Measurements from ENCODE around the gene PLD1.
"Not testable (repeated sequence)": the region's sequence is repeated elsewhere in the genome, so short reads cannot be mapped to it uniquely, and the experiment has no call there.

Gene PLD1

GRCh38 chr3:171815973-171816595 lies 5.8 kb upstream of the PLD1 start:
- no peak for DNase-seq

GRCh38 chr3:171814662-171815061 lies 4.4 kb upstream of the PLD1 start:
- not testable (repeated sequence) for DNase-seq

DNA sequence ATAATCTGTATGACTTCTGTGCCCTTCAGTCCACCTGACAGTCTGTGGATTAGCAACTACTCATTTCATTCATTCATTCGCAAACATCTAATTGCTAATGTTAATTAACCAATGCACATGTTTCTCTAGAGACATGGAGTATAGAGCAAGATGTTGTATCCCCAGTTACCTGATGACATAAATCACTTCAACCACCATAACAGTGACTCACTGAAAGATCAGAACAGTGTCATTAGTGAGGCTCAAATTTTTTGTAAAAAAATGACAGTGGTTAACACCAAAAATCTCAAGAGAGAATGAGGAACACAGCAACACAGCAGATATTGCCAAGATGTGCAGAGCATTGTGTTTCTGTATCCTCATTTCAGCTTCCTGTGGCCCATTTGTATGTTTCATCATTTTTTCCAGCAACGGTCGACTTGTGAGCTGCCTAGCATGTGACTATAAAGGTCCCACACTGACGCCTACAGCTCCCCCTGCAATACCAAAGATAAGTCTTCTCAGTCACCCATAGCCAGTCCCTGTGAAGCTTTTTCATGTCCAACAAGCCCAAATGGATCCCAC lies 3.7 kb upstream of the PLD1 start:
- peak in 1 of 2 donors; percentile 94 for DNase-seq

DNA sequence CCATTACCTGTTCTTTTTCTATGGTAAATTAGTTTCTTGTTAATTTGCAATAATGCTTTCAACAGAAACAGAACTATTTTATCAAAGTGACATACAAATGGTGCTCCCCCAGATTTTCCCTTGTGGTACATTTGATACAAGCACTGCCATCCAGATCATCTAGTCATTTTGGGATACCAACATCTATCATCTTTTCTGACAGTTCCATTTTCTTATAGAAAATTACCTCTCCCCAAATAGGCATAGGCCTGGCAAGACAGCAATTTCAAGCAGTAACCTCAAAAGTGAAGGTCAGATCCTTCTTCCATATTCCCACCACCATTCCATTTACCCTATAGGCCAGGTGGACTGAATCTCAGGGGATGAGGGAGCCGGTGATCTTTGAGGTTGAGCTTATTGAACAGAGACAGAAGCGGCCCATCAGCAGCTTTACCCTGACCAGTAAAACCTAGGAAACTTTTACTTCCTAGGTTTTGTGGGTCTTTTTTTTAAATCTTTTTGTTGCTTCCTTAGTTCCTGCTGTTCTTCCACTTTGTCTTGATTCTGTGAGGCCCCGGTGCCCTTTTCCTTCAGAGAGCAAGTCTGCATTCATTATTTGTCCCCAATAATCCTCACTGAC lies 3.1 kb upstream of the PLD1 start:
- no peak for DNase-seq

- DNase-seq: no peak
Measured at GRCh38 chr3:171812811-171813210, 2.5 kb upstream of the PLD1 start.

DNA sequence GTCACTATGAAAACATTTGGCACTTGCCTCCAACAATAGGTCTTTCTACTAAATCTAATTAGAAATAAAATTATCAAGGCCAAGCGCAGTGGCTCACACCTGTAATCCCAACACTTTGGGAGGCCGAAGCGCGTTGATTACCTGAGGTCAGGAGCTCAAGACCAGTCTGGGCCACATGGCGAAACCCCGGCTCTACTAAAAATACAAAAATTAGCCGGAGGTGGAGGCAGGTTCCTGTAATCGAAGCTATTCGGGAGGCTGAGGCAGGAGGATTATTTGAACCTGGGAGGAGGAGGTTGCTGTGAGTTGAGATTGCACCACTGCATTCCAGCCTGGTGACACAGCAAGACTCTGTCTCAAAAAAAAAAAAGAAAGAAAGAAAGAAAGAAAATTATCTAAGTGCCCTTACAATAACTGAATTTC lies 1.6 kb upstream of the PLD1 start:
- DNase-seq: no peak

GRCh38 chr3:171811295-171811912 lies 1.1 kb upstream of the PLD1 start:
- peak in 1 of 2 donors; percentile 61 for DNase-seq

- no peak for DNase-seq
Measured at GRCh38 chr3:171810629-171811294, 479 bp upstream of the PLD1 start.

DNA sequence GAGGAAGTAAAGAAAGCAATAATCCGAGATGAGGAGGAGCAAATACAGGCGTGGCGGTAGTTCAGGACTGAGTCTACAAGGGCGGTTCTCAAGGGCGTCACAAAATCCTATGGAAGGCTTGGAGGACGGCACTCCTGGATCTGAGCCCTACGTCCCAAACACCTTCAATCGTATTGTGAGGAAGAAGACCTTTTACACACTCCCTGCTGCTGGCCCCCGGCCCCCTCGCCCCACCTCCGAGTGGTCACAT lies 747 bp downstream of the PLD1 start:
- peak in 1 of 2 donors; percentile 32 for DNase-seq

DNA sequence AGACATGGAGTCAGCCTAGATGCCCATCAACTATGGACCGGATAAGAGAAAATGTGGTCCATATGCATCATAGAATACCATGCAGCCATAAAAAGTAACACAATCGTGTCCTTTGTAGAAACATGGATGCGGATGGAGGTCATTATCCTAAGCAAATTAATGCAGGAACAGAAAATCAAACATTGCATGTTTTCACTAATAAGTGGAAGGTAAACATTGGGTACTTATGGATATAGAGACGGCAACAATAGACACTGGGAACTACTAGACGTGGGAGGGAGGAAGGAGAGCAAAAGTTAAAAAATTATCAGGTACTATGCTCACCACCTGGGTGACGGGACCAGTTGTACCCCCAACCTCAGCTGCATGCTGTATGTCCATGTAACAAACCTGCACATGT lies 2.5 kb downstream of the PLD1 start:
- no peak for DNase-seq

- DNase-seq: no peak
Measured at GRCh38 chr3:171807129-171807675, 3.1 kb downstream of the PLD1 start.

- DNase-seq: peak in 1 of 2 donors; percentile 66
Measured at GRCh38 chr3:171806200-171807128, 3.8 kb downstream of the PLD1 start.

- no peak for DNase-seq
Measured at GRCh38 chr3:171805687-171806086, 4.6 kb downstream of the PLD1 start.

DNA sequence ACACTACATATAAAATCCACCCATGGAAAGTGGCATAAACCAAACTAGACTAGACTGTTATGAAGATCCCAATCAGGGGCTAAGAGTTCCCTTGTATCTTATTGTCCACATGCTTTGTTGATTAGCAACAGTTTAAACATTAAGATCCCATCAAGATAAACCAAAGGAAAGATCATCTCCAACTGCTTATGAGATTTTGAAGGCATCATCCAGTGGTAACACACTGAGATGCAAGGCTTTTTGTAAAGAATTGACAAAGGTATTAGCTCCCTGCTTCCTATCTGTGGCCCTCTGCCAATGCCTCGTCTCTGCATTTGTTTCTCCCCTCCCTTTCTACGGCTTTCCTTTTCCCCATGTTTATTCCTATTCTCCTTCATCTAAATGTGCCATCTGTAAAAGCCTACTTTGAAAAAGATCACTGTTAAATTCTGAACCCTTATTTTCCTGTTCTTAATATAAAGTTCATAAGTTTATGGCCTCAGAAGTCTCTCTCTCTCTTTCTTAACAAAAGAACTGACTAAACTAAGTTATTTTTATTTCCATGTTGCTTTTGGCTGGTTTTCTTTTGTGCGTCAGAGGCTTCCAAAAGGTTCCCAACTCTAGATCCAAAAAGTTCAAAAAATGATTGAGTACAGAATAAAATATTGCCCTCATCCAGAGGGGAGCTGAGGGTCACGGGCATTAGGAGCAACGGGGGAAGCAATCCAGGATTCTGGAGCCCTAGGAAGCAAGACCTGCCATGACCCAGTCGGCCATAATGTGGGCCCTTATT lies 5.5 kb downstream of the PLD1 start:
- no peak for DNase-seq

DNA sequence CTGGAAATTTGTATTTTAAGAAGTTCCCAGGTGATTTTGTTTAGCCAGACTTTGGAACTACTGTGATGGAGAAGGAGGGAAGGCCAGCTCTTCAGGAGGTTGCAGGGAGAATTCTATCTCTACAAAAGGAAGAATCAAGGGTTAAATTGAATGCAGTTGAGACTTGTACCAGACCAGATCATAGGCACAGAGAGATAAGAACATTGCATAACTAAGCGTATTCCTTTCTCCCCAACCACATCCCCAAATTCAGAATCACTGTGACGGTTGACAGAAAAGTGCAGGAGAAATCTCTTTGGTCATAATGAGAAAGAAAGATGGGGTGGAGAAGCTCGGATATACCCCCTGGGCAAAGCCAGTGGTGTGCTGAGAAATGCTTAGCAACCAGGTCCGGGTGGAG lies 7.2 kb downstream of the PLD1 start:
- no peak for DNase-seq

DNA sequence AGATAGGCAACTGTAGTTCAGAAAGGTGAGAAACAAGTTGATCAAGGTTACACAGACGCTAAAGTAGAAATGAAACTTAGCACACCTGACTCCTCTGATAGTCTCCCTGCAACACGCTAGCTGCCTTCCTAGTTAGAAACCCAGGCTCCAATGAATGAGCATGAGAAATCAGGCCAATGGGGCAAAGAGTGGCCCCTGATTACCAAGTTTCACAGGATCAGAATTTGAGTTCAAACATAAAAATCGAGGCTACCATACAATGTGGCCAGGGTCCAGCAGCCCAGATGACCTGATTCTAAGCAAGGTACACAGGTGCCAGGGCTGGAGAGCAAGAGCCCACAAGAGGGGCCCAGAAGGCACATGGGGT lies 7.7 kb downstream of the PLD1 start:
- DNase-seq: no peak

GRCh38 chr3:171801738-171802589 lies 8.3 kb downstream of the PLD1 start:
- no peak for DNase-seq

- no peak for DNase-seq
Measured at GRCh38 chr3:171799501-171799900, 10.8 kb downstream of the PLD1 start.

GRCh38 chr3:171797873-171798272 lies 12.4 kb downstream of the PLD1 start:
- no peak for DNase-seq

- DNase-seq: no peak
Measured at GRCh38 chr3:171797265-171797679, 13.0 kb downstream of the PLD1 start.

All from bone marrow (tissue), 2 donors.